ENCODE results near the gene CLSTN2.

CLSTN2 gene

GRCh38 chr3:140097874-140098635 lies 163.1 kb downstream of the CLSTN2 start:
- no peak for DNase-seq

- DNase-seq, result no peak
These were observed 165.5 kb downstream of the CLSTN2 start for GRCh38 chr3:140100479-140100878.

GRCh38 chr3:140103166-140103565 lies 168.2 kb downstream of the CLSTN2 start:
- DNase-seq, result no peak

- DNase-seq, result no peak
These were observed 169.1 kb downstream of the CLSTN2 start for GRCh38 chr3:140103986-140104645.

- no peak for DNase-seq
These were observed 179.2 kb downstream of the CLSTN2 start for GRCh38 chr3:140113996-140114788.

- no peak for DNase-seq
These were observed 179.8 kb downstream of the CLSTN2 start for GRCh38 chr3:140114789-140115080.

GRCh38 chr3:140117096-140117526 lies 182.1 kb downstream of the CLSTN2 start:
- no peak for DNase-seq

GRCh38 chr3:140122183-140122582 lies 187.2 kb downstream of the CLSTN2 start:
- no peak for DNase-seq

GRCh38 chr3:140128217-140128616 lies 193.2 kb downstream of the CLSTN2 start:
- DNase-seq, result no peak

GRCh38 chr3:140128631-140129030 lies 193.6 kb downstream of the CLSTN2 start:
- peak; percentile 44 for DNase-seq

- no peak for DNase-seq
These were observed 194.8 kb downstream of the CLSTN2 start for GRCh38 chr3:140129768-140130284.

GRCh38 chr3:140131895-140132294 lies 196.9 kb downstream of the CLSTN2 start:
- no peak for DNase-seq

- DNase-seq, result no peak
These were observed 199.4 kb downstream of the CLSTN2 start for GRCh38 chr3:140134231-140134965.

- no peak for DNase-seq
These were observed 200.5 kb downstream of the CLSTN2 start for GRCh38 chr3:140135461-140135860.

GRCh38 chr3:140143367-140144069 lies 208.5 kb downstream of the CLSTN2 start:
- DNase-seq, result no peak

- no peak for DNase-seq
These were observed 210.5 kb downstream of the CLSTN2 start for GRCh38 chr3:140145528-140145927.

GRCh38 chr3:140146668-140147067 lies 211.7 kb downstream of the CLSTN2 start:
- DNase-seq, result no peak

GRCh38 chr3:140147965-140148490 lies 213.0 kb downstream of the CLSTN2 start:
- DNase-seq, result no peak

GRCh38 chr3:140148824-140149390 lies 213.9 kb downstream of the CLSTN2 start:
- no peak for DNase-seq

GRCh38 chr3:140151321-140151720 lies 216.3 kb downstream of the CLSTN2 start:
- DNase-seq, result no peak

GRCh38 chr3:140152851-140153639 lies 218.1 kb downstream of the CLSTN2 start:
- no peak for DNase-seq

Measured in OCI-M1 (cell line).